ENCODE measurements around the gene NHLH1.

Gene NHLH1

GRCh38 chr1:160419150-160419837, 52.4 kb downstream of the NHLH1 start (continued):
- TF ChIP-seq CSDC2 (CRISPR knock-in tag; IDR thresholded peaks at IDR 0.05) (no peak), TCF4 (CRISPR knock-in tag; IDR thresholded peaks at IDR 0.05; ENCODE audit: borderline replicate concordance) (no peak), PATZ1 (CRISPR knock-in tag; IDR thresholded peaks at IDR 0.05; ENCODE audit: borderline replicate concordance) (no peak), SNAI2 (CRISPR knock-in tag; IDR thresholded peaks at IDR 0.05) (no peak)

- ATAC-seq: no peak
- TF ChIP-seq ISL1 (CRISPR knock-in tag; IDR thresholded peaks at IDR 0.05) (no peak), ZFP30 (CRISPR knock-in tag; IDR thresholded peaks at IDR 0.05) (no peak), TCF4 (CRISPR knock-in tag; IDR thresholded peaks at IDR 0.05; ENCODE audit: borderline replicate concordance) (no peak), POU6F1 (CRISPR knock-in tag; IDR thresholded peaks at IDR 0.05; ENCODE audit: borderline replicate concordance, low read depth) (no peak), OSR1 (CRISPR knock-in tag; IDR thresholded peaks at IDR 0.05) (no peak), SNAI2 (CRISPR knock-in tag; IDR thresholded peaks at IDR 0.05) (no peak), CSDC2 (CRISPR knock-in tag; IDR thresholded peaks at IDR 0.05) (no peak), GLIS3 (CRISPR knock-in tag; IDR thresholded peaks at IDR 0.05) (no peak), ZNF565 (CRISPR knock-in tag; conservative IDR thresholded peaks at IDR 0.05; ENCODE audit: low read depth) (no peak), ZFP3 (CRISPR knock-in tag; IDR thresholded peaks at IDR 0.05) (no peak), ESRRG (CRISPR knock-in tag; IDR thresholded peaks at IDR 0.05) (no peak), RARB (CRISPR knock-in tag; IDR thresholded peaks at IDR 0.05) (no peak), TSHZ2 (CRISPR knock-in tag; IDR thresholded peaks at IDR 0.05) (no peak), BACH2 (CRISPR knock-in tag; IDR thresholded peaks at IDR 0.05; ENCODE audit: borderline replicate concordance) (no peak), PPARA (CRISPR knock-in tag; IDR thresholded peaks at IDR 0.05; ENCODE audit: borderline replicate concordance) (no peak), ZNF70 (CRISPR knock-in tag; IDR thresholded peaks at IDR 0.05) (no peak), PATZ1 (CRISPR knock-in tag; IDR thresholded peaks at IDR 0.05; ENCODE audit: borderline replicate concordance) (no peak)
Observed at GRCh38 chr1:160419838-160420169, 52.9 kb downstream of the NHLH1 start.

GRCh38 chr1:160420881-160421842, 54.3 kb downstream of the NHLH1 start:
- ATAC-seq: no peak
- TF ChIP-seq ZFP30 (CRISPR knock-in tag; IDR thresholded peaks at IDR 0.05) (no peak), CSDC2 (CRISPR knock-in tag; IDR thresholded peaks at IDR 0.05) (no peak), ESRRG (CRISPR knock-in tag; IDR thresholded peaks at IDR 0.05) (no peak), SNAI2 (CRISPR knock-in tag; IDR thresholded peaks at IDR 0.05) (no peak), ZC3H10 (CRISPR knock-in tag; IDR thresholded peaks at IDR 0.05) (no peak), BACH2 (CRISPR knock-in tag; IDR thresholded peaks at IDR 0.05; ENCODE audit: borderline replicate concordance) (no peak), TOX (CRISPR knock-in tag; IDR thresholded peaks at IDR 0.05; ENCODE audit: borderline replicate concordance) (no peak), RARB (CRISPR knock-in tag; IDR thresholded peaks at IDR 0.05) (no peak), OSR1 (CRISPR knock-in tag; IDR thresholded peaks at IDR 0.05) (no peak), ARNTL (CRISPR knock-in tag; IDR thresholded peaks at IDR 0.05; ENCODE audit: borderline replicate concordance, low read depth) (no peak), CREB5 (CRISPR knock-in tag; IDR thresholded peaks at IDR 0.05; ENCODE audit: low read depth) (no peak), POU6F1 (CRISPR knock-in tag; IDR thresholded peaks at IDR 0.05; ENCODE audit: borderline replicate concordance, low read depth) (no peak)

All from SK-N-SH treated with all-trans-retinoic acid at 6 μM for 48 hours (cell line).